H9 (cell line): ENCODE data around the gene GLS. TPM values are rescaled to one million over a fixed set of nuclear protein-coding genes. Genes with fewer than 3 reads are reported as not detected.

Experiments used
- DNase-seq: peaks from one replicate; pipeline ENCODE4 v3.0.0-alpha.2; 2017
- H2AFZ ChIP-seq: one replicate; pipeline ENCODE4 v1.6.1; 2013; ENCODE audit warnings: mild to moderate bottlenecking, low read length, control low read depth, moderate library complexity
- H2AK5ac ChIP-seq: 2 replicates; pipeline ENCODE4 v1.6.1; 2013; ENCODE audit warnings: low read length, control low read depth, mixed read lengths; ENCODE audit not compliant: insufficient read length
- H2BK120ac ChIP-seq: one replicate; pipeline ENCODE4 v1.6.1; 2013; ENCODE audit warnings: low read depth, mild to moderate bottlenecking, low read length, control low read depth, inconsistent platforms; ENCODE audit not compliant: poor library complexity, severe bottlenecking
- H2BK12ac ChIP-seq: 2 replicates; pipeline ENCODE4 v1.6.1; 2013; ENCODE audit warnings: low read length, control low read depth, mixed read lengths, low read depth; ENCODE audit not compliant: insufficient read length
- H2BK15ac ChIP-seq: 2 replicates; pipeline ENCODE4 v1.6.1; 2013; ENCODE audit warnings: low read depth, low read length, control low read depth
- H2BK20ac ChIP-seq: one replicate; pipeline ENCODE4 v1.6.1; 2013; ENCODE audit warnings: low read depth, mild to moderate bottlenecking, low read length, control low read depth, inconsistent platforms; ENCODE audit not compliant: poor library complexity, severe bottlenecking
- H2BK5ac ChIP-seq: 2 replicates; pipeline ENCODE4 v1.6.1; 2013; ENCODE audit warnings: low read length, control low read depth, mixed read lengths; ENCODE audit not compliant: insufficient read length
- H3K14ac ChIP-seq: 2 replicates; pipeline ENCODE4 v1.6.1; 2013; ENCODE audit warnings: low read length, control low read depth; ENCODE audit not compliant: insufficient read depth
- H3K18ac ChIP-seq: 2 replicates; pipeline ENCODE4 v1.6.1; 2013; ENCODE audit warnings: low read depth, mild to moderate bottlenecking, mixed read lengths, low read length, control low read depth; ENCODE audit not compliant: insufficient read length
- H3K23ac ChIP-seq: 2 replicates; pipeline ENCODE4 v1.6.1; 2013; ENCODE audit warnings: low read length, control low read depth, mixed read lengths, low read depth; ENCODE audit not compliant: insufficient read length
- H3K23me2 ChIP-seq: 2 replicates; pipeline ENCODE4 v1.6.1; 2013; ENCODE audit warnings: low read depth, mild to moderate bottlenecking, mixed read lengths, low read length, control low read depth; ENCODE audit not compliant: insufficient read length, poor library complexity, severe bottlenecking
- H3K27ac ChIP-seq: 2 replicates; pipeline ENCODE4 v1.5.1; 2013; ENCODE audit warnings: low read length, control low read depth, mixed read lengths, low read depth; ENCODE audit not compliant: insufficient read length
- H3K27me3 ChIP-seq: 2 replicates; pipeline ENCODE4 v1.6.1; 2013; ENCODE audit warnings: low read length, control low read depth, inconsistent platforms; ENCODE audit not compliant: insufficient read depth
- H3K4ac ChIP-seq: 2 replicates; pipeline ENCODE4 v1.6.1; 2013; ENCODE audit warnings: low read depth, mild to moderate bottlenecking, control low read depth, inconsistent platforms, low read length, moderate library complexity
- H3K4me1 ChIP-seq: 2 replicates; pipeline ENCODE4 v1.6.1; 2013; ENCODE audit warnings: low read length, control low read depth, inconsistent platforms; ENCODE audit not compliant: insufficient read depth
- H3K4me2 ChIP-seq: 2 replicates; pipeline ENCODE4 v1.6.1; 2013; ENCODE audit warnings: low read length, control low read depth, mixed read lengths; ENCODE audit not compliant: insufficient read length, insufficient read depth
- H3K56ac ChIP-seq: 2 replicates; pipeline ENCODE4 v1.6.1; 2013; ENCODE audit warnings: low read depth, mild to moderate bottlenecking, mixed read lengths, low read length, control low read depth; ENCODE audit not compliant: insufficient read length
- H3K79me1 ChIP-seq: 2 replicates; pipeline ENCODE4 v1.6.1; 2013; ENCODE audit warnings: low read depth, mild to moderate bottlenecking, moderate library complexity, low read length, control low read depth, inconsistent platforms; ENCODE audit not compliant: insufficient read depth, poor library complexity, severe bottlenecking
- H3K79me2 ChIP-seq: 2 replicates; pipeline ENCODE4 v1.6.1; 2013; ENCODE audit warnings: low read length, control low read depth, inconsistent platforms; ENCODE audit not compliant: insufficient read depth
- H3K9ac ChIP-seq: 2 replicates; pipeline ENCODE4 v1.6.1; 2013; ENCODE audit warnings: low read length, control low read depth, mixed read lengths; ENCODE audit not compliant: insufficient read length; ENCODE audit errors: extremely low read depth
- H3K9me3 ChIP-seq: one replicate; pipeline ENCODE4 v1.6.1; 2013; ENCODE audit warnings: low read depth, low read length, inconsistent platforms; ENCODE audit not compliant: control insufficient read depth
- H3T11ph ChIP-seq: one replicate; pipeline ENCODE4 v1.6.1; 2013; ENCODE audit warnings: mild to moderate bottlenecking, low read length, control low read depth, inconsistent platforms
- H4K20me1 ChIP-seq: one replicate; pipeline ENCODE4 v1.6.1; 2013; ENCODE audit not compliant: control insufficient read depth, insufficient read length, insufficient read depth
- H4K5ac ChIP-seq: 2 replicates; pipeline ENCODE4 v1.6.1; 2013; ENCODE audit warnings: low read depth, mild to moderate bottlenecking, mixed read lengths, low read length, control low read depth; ENCODE audit not compliant: insufficient read length
- H4K8ac ChIP-seq: replicated peaks from 2 replicates; pipeline ENCODE4 v1.6.1; 2013; ENCODE audit warnings: low read length, control low read depth, mixed read lengths, low read depth; ENCODE audit not compliant: insufficient read length
- H4K91ac ChIP-seq: 2 replicates; pipeline ENCODE4 v1.6.1; 2013; ENCODE audit warnings: low read depth, mild to moderate bottlenecking, moderate library complexity, mixed read lengths, low read length, control low read depth; ENCODE audit not compliant: insufficient read length
- H3K27ac Mint-ChIP-seq, 3 experiments: 2 replicates in 2 of 3; 3 replicates in 1 of 3; pipeline ENCODE4 v1.8.0; 2020 to 2021; ENCODE audit warnings: mixed read lengths in 3 of 3, mild to moderate bottlenecking in 1 of 3, moderate library complexity in 1 of 3
- H3K27me3 Mint-ChIP-seq: 2 replicates; pipeline ENCODE4 v1.8.0; 2021; ENCODE audit warnings: low read depth, mild to moderate bottlenecking, moderate library complexity, mixed read lengths
- H3K36me3 Mint-ChIP-seq, 3 experiments: 2 replicates in 2 of 3; 3 replicates in 1 of 3; pipeline ENCODE4 v1.8.0; 2020 to 2021; ENCODE audit warnings: low read depth in 3 of 3, mixed read lengths in 3 of 3; ENCODE audit not compliant: insufficient read depth in 1 of 3
- H3K4me1 Mint-ChIP-seq, 2 experiments: 2 replicates each; pipeline ENCODE4 v1.8.0; 2020; ENCODE audit warnings: mixed read lengths in 2 of 2
- H3K4me3 Mint-ChIP-seq, 2 experiments: 2 replicates in 1 of 2; 3 replicates in 1 of 2; pipeline ENCODE4 v1.8.0; 2020 to 2021; ENCODE audit warnings: mild to moderate bottlenecking in 2 of 2, mixed read lengths in 2 of 2, moderate library complexity in 1 of 2
- H3K9me3 Mint-ChIP-seq, 2 experiments: 2 replicates in 1 of 2; 3 replicates in 1 of 2; pipeline ENCODE4 v1.8.0; 2020; ENCODE audit warnings: mild to moderate bottlenecking in 2 of 2, mixed read lengths in 2 of 2, moderate library complexity in 1 of 2
- WGBS: extraction: QIAGEN DNeasy Blood & Tissue Kit; methylation state at CpG from one replicate; pipeline ENCODE4 v1.1.7; 2013; ENCODE audit warnings: missing lambda C conversion rate, low lambda C conversion rate, mixed read lengths; ENCODE audit not compliant: insufficient read length; ENCODE audit errors: extremely low coverage; 5-methylcytosine and 5-hydroxymethylcytosine counted together
- total RNA-seq: library from RNA; stranded (reverse); gene quantifications from 2 replicates; pipeline ENCODE4 v1.2.1, GENCODE V29; 2021
- TF ChIP-seq, protein P1 (sequence below): fragments of 200-600 bp; sonication (generic); conservative IDR thresholded peaks from 3 replicates; pipeline ENCODE4 v1.8.0; 2021; ENCODE audit warnings: antibody characterized with exemption, mild to moderate bottlenecking

The GLS gene
- total RNA-seq, 1 experiment from 2014 or later: 69.3 TPM

DNA sequence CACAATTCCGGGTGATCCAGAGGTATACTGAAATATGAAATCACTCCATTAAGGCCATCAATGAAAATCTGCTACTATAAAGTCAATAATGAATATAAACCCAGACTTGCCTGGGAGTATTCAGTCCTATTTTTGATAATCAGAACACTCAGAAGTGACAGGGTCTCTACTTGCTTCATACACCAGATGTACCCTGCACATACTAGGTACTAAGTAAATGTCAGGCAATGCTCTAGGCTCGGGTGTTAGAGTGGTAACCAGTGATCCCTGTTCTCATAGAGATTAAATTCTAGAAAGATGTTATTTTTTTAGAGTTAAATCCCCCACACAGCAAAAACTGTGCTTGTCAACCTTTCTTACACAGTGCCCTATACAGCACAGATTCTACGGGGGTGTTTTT, 121.0 kb downstream of the GLS start:
- no peak overlapping the region for H2BK120ac ChIP-seq
- no peaks in the 10 kb centered on the region for H3K27me3 Mint-ChIP-seq
- WGBS: no CpG with 5 or more reads among the region's 3 CpGs

More for the DNA sequence above, 121.0 kb downstream of the GLS start:
- Histone ChIP-seq H4K8ac (no peak overlapping the region), H3K27me3 (no peaks in the 10 kb centered on the region), H2AFZ (no peak overlapping the region), H2BK12ac (no peak overlapping the region), H3K23ac (no peak overlapping the region), H3K9me3 (no peaks in the 10 kb centered on the region), H2BK20ac (no peak overlapping the region), H3T11ph (no peak overlapping the region), H3K23me2 (no peaks in the 10 kb centered on the region), H3K4me2 (no peak overlapping the region), H4K20me1 (no peaks in the 10 kb centered on the region), H2BK15ac (no peak overlapping the region), H3K4ac (no peak overlapping the region), H4K91ac (no peak overlapping the region), H3K56ac (no peak overlapping the region), H2BK5ac (no peak overlapping the region), H3K79me1 (no peaks in the 10 kb centered on the region), H3K79me2 (no peaks in the 10 kb centered on the region), H4K5ac (no peak overlapping the region), H2AK5ac (no peak overlapping the region), H3K9ac (no peak overlapping the region), H3K4me1 (no peaks in the 10 kb centered on the region), H3K14ac (no peak overlapping the region), H3K27ac (no peak overlapping the region), H3K18ac (no peak overlapping the region)
- no peak overlapping the region for H3K27ac Mint-ChIP-seq
- H3K9me3 Mint-ChIP-seq: no peaks in the 10 kb centered on the region; a peak in 1 of 5 replicates
- no peak overlapping the region for H3K4me3 Mint-ChIP-seq
- peaks cover 32 to 87% (median 81%) of the 10 kb centered on the region in 3 experiments for H3K36me3 Mint-ChIP-seq
- no peak for DNase-seq
- TF ChIP-seq, protein P1, sequence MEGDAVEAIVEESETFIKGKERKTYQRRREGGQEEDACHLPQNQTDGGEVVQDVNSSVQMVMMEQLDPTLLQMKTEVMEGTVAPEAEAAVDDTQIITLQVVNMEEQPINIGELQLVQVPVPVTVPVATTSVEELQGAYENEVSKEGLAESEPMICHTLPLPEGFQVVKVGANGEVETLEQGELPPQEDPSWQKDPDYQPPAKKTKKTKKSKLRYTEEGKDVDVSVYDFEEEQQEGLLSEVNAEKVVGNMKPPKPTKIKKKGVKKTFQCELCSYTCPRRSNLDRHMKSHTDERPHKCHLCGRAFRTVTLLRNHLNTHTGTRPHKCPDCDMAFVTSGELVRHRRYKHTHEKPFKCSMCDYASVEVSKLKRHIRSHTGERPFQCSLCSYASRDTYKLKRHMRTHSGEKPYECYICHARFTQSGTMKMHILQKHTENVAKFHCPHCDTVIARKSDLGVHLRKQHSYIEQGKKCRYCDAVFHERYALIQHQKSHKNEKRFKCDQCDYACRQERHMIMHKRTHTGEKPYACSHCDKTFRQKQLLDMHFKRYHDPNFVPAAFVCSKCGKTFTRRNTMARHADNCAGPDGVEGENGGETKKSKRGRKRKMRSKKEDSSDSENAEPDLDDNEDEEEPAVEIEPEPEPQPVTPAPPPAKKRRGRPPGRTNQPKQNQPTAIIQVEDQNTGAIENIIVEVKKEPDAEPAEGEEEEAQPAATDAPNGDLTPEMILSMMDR: no peak
- H3K4me1 Mint-ChIP-seq: no peaks in the 10 kb centered on the region
